ENCODE data around the gene FANCD2. TPM values are rescaled to one million over a fixed set of nuclear protein-coding genes. Genes with fewer than 3 reads are reported as not detected.
"Not testable (repeated sequence)": the region's sequence is repeated elsewhere in the genome, so short reads cannot be mapped to it uniquely, and the experiment has no call there.

Gene FANCD2
- total RNA-seq, 4 donors from 2014 or later = 4.9 to 23.2 (median 10.5) TPM

DNA sequence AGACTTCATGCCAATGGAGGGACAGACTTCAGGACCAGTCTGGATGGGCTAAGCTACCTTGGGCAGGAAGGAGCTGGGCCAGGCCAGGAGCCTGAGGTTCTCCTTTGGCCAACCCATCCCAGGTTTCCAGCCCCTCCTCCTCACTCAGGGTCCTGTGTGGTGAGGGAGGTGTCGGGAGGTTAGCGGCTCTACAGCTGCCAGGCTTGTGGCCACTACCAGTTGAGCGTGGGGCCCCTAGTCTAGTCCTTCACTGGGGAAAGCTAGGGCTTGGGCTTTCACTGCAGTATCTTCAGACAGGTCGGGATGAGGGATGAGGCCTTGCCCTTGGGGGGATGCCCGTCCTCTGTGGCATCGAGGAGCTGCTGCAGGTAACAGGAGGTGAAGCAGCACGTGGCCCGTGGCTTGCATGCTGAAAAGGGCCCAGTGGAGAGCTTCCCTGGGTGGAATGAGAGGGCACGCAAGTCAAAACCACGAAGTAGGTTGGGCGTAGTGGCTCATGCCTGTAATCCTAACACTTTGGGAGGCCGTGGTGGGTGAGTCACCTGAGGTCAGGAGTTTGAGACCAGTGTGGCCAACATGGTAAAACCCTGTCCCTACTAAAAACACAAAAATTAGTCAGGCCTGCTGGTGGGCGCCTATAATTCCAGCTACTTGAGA, 8.5 kb upstream of the FANCD2 start:
- H3K4me1 ChIP-seq = peaks cover 14% of the 10 kb centered on the region
- H3K27ac ChIP-seq = no peak overlapping the region
- no peaks in the 10 kb centered on the region for H3K27me3 ChIP-seq
- no peak overlapping the region for H3K4me3 ChIP-seq
- 88% methylated on average over 13 of the region's 13 CpGs for WGBS
- H3K9me3 ChIP-seq = no peaks in the 10 kb centered on the region
- no peak for DNase-seq (ENCODE audit: low spot score in 2 of 2)
- no peak for TF ChIP-seq POLR2AphosphoS5 (IDR thresholded peaks at IDR 0.05)
- no peak for TF ChIP-seq POLR2A (IDR thresholded peaks at IDR 0.05)
- TF ChIP-seq, protein P1, sequence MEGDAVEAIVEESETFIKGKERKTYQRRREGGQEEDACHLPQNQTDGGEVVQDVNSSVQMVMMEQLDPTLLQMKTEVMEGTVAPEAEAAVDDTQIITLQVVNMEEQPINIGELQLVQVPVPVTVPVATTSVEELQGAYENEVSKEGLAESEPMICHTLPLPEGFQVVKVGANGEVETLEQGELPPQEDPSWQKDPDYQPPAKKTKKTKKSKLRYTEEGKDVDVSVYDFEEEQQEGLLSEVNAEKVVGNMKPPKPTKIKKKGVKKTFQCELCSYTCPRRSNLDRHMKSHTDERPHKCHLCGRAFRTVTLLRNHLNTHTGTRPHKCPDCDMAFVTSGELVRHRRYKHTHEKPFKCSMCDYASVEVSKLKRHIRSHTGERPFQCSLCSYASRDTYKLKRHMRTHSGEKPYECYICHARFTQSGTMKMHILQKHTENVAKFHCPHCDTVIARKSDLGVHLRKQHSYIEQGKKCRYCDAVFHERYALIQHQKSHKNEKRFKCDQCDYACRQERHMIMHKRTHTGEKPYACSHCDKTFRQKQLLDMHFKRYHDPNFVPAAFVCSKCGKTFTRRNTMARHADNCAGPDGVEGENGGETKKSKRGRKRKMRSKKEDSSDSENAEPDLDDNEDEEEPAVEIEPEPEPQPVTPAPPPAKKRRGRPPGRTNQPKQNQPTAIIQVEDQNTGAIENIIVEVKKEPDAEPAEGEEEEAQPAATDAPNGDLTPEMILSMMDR (IDR thresholded peaks at IDR 0.05) = no peak
- no peak for TF ChIP-seq EP300 (IDR thresholded peaks at IDR 0.05)
- peaks cover 36% of the 10 kb centered on the region for H3K36me3 ChIP-seq

DNA sequence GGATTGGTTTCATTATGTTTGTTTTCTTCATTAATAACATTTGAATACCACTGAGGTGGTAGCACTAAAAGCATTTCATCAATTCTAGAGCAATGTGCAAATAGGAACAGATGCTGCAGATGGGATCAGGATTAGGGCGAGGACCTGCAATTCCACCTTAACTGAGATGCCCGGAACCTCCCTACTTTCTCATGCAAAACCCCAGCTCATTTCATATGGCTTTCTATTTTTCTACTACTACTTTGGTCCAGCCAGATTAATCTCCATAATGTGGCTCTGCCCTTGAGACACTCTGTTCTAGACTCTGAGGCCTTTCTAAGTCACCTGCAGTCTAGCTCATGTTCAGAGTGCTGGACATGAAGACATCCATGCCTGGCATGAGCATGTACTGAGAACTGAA, 7.4 kb upstream of the FANCD2 start:
- not testable (repeated sequence) for H3K27ac ChIP-seq; DNase-seq (ENCODE audit: low spot score in 2 of 2); H3K4me3 ChIP-seq; H3K27me3 ChIP-seq; H3K9me3 ChIP-seq
- WGBS = 98% methylated on average over 2 of the region's 2 CpGs
- H3K4me1 ChIP-seq = peaks cover 14% of the 10 kb centered on the region
- peaks cover 46% of the 10 kb centered on the region for H3K36me3 ChIP-seq

DNA sequence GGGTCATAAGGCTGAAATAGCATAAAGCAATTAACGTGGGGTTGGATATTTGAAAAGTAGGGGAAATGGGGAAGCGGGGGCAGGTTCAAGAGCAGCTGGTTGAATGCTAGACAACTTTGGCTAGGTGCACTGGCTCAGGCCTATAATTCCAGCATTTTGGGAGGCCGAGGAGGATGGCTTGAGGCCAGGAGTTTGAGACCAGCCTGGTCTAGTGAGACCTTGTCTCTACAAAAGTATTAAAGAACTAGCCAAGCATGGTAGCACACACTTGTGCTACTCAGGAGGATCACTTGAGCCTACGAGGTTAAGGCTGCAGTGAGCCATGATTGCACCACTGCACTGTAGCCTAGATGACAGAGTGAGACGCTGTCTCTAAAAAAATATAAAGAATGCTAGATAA, 6.9 kb upstream of the FANCD2 start:
- Histone ChIP-seq H3K27ac (no peak overlapping the region), H3K4me1 (peaks cover 14% of the 10 kb centered on the region), H3K27me3 (no peaks in the 10 kb centered on the region), H3K9me3 (no peaks in the 10 kb centered on the region), H3K4me3 (no peak overlapping the region), H3K36me3 (peaks cover 46% of the 10 kb centered on the region)
- TF ChIP-seq POLR2A (IDR thresholded peaks at IDR 0.05) (no peak), EP300 (IDR thresholded peaks at IDR 0.05) (no peak), POLR2AphosphoS5 (IDR thresholded peaks at IDR 0.05) (no peak)
- TF ChIP-seq, protein P1 (IDR thresholded peaks at IDR 0.05) = no peak
- DNase-seq (ENCODE audit: low spot score in 2 of 2) = no peak
- 88% methylated on average over 5 of the region's 5 CpGs for WGBS

DNA sequence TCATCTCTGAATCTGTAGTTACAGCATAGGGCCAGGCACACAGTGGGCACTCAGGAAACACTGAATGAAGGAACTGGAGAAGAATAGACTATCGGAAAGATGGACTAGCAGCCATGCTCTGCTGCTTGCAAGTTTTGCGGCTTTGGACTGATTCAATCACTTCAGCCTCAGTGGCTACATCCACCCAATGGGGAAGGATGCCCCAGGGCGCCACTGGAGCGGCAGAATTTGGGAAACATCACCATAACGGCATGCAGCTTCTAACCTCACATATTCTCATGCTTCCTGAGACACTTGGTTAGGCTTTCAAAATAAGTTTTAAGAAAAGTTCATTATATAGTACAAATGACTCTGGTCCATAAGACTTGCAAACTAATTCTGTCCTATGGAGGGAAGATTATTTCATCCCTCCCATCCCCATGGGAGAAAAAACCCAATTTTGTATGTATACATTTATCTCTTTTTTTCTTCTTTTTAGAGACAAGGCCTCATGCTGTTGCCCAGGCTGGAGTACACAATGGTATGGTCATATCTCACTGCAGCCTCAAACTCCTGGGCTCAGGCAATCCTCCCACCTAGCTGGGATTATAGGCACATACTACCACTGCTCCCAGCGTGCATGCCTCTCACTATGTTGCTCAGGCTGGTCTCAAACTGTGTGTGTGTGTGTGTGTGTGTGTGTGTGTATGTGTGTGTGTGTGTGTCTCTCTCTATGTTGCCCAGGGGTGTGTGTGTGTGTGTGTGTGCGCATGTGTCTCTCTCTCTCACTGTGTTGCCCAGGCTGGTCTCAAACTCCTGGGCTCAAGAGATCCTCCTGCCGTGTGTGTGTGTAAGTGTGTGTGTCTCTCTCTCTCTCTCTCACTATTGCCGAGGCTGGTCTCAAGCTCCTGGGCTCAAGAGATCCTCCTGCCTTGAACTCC, 4.1 kb upstream of the FANCD2 start:
- peaks cover 46% of the 10 kb centered on the region for H3K36me3 ChIP-seq
- no peaks in the 10 kb centered on the region for H3K27me3 ChIP-seq
- no peak overlapping the region for H3K4me3 ChIP-seq
- peaks cover 21% of the 10 kb centered on the region for H3K4me1 ChIP-seq
- H3K9me3 ChIP-seq = no peaks in the 10 kb centered on the region
- TF ChIP-seq EP300 (IDR thresholded peaks at IDR 0.05) (no peak), POLR2A (IDR thresholded peaks at IDR 0.05) (no peak), POLR2AphosphoS5 (IDR thresholded peaks at IDR 0.05) (no peak)
- TF ChIP-seq, protein P1 (IDR thresholded peaks at IDR 0.05) = no peak
- H3K27ac ChIP-seq = no peak overlapping the region
- WGBS = 87% methylated on average over 8 of the region's 9 CpGs
- no peak for DNase-seq (ENCODE audit: low spot score in 2 of 2)

DNA sequence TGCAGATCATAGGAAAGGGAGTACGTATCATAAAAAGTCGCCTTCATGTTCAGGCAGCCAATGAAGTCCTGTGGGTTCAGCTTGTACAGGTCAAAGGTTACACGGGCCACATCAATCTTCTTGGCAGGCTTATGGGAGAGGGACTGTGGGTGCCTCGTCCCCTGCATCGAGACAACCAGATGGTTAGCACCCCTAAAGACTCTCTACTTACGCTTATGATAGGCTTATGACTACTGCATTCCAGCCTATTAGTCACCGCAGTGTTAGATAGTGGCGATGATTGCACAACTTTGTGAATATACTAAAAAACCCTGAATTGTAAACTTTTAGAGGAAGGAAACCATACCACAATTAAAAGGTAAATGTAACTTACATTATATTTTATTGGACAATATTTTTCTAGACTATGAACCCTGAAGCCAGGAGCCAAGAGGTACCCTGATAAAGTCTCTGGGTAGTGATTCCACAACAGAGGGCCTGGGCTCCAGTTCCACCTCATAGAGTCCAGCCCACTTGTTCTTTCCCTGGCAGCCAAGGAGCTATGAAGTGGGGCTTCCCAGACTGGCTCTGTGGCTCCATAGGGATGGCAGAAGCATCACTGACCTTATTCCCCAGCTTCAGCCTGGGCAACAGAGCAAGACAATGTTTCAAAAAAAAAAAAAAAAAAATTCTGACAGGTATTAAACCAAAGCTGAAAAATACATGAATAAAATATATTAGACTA, 2.5 kb upstream of the FANCD2 start:
- Histone ChIP-seq H3K9me3 (no peaks in the 10 kb centered on the region), H3K36me3 (peaks cover 39% of the 10 kb centered on the region), H3K4me1 (peaks cover 24% of the 10 kb centered on the region), H3K4me3 (no peak overlapping the region), H3K27me3 (no peaks in the 10 kb centered on the region), H3K27ac (no peak overlapping the region)
- DNase-seq (ENCODE audit: low spot score in 2 of 2) = no peak
- WGBS = 82% methylated on average over 8 of the region's 8 CpGs
- TF ChIP-seq POLR2A (IDR thresholded peaks at IDR 0.05) (no peak), EP300 (IDR thresholded peaks at IDR 0.05) (no peak), POLR2AphosphoS5 (IDR thresholded peaks at IDR 0.05) (no peak)
- TF ChIP-seq, protein P1 (IDR thresholded peaks at IDR 0.05) = no peak

Measured in suprapubic skin (tissue), 4 donors.